Measurements from ENCODE around the gene CHPT1.

Gene CHPT1

GRCh38 chr12:101685092-101685491 is 12.3 kb upstream of the CHPT1 start:
- H2BK15ac ChIP-seq (replicated peaks; ENCODE audit: low read depth): no peak overlapping the region
- no peaks in the 10 kb centered on the region for H3K79me1 ChIP-seq (ENCODE audit: low read length)
- H3K4me1 ChIP-seq (ENCODE audit: control insufficient read depth, low read depth, low read length): no peaks in the 10 kb centered on the region
- H3K27ac ChIP-seq (ENCODE audit: low read depth, low read length): no peak overlapping the region
- no peak overlapping the region for H3K56ac ChIP-seq (ENCODE audit: low read length)
- no peaks in the 10 kb centered on the region for H3K79me2 ChIP-seq (ENCODE audit: control insufficient read depth, insufficient read depth, low read length)
- H3K36me3 ChIP-seq (ENCODE audit: control insufficient read depth, insufficient read depth, low read length): no peaks in the 10 kb centered on the region
- no peak overlapping the region for H3K4ac ChIP-seq (ENCODE audit: low read depth, low read length)
- no peaks in the 10 kb centered on the region for H3K27me3 ChIP-seq (ENCODE audit: insufficient read depth, low read length, poor library complexity)
- no peak overlapping the region for H3K4me2 ChIP-seq (ENCODE audit: low read length)
- H3K18ac ChIP-seq (ENCODE audit: low read length): no peak overlapping the region
- no peak overlapping the region for H2BK5ac ChIP-seq (ENCODE audit: low read length)
- no peak overlapping the region for H3K9ac ChIP-seq (ENCODE audit: low read length)
- H2BK120ac ChIP-seq (ENCODE audit: low read depth, low read length): no peak overlapping the region
- no peak overlapping the region for H4K5ac ChIP-seq (ENCODE audit: low read length)
- H3K4me3 ChIP-seq (ENCODE audit: low read length): no peak overlapping the region
- WGBS (ENCODE audit: extremely low coverage, insufficient coverage, low lambda C conversion rate): no CpG with 5 or more reads among the region's 1 CpG
- DNase-seq: no peak
- H2AK5ac ChIP-seq (ENCODE audit: low read length): no peak overlapping the region
- no peak overlapping the region for H4K8ac ChIP-seq (ENCODE audit: low read depth, low read length)
- no peak overlapping the region for H3K23ac ChIP-seq (ENCODE audit: low read length)

GRCh38 chr12:101686176-101686575 is 11.3 kb upstream of the CHPT1 start:
- no peak overlapping the region for H3K4ac ChIP-seq (ENCODE audit: low read depth, low read length)
- DNase-seq: no peak
- no peaks in the 10 kb centered on the region for H3K27me3 ChIP-seq (ENCODE audit: insufficient read depth, low read length, poor library complexity)
- H4K5ac ChIP-seq (ENCODE audit: low read length): no peak overlapping the region
- H2BK5ac ChIP-seq (ENCODE audit: low read length): no peak overlapping the region
- no peak overlapping the region for H3K27ac ChIP-seq (ENCODE audit: low read depth, low read length)
- H3K9ac ChIP-seq (ENCODE audit: low read length): no peak overlapping the region
- H3K79me2 ChIP-seq (ENCODE audit: control insufficient read depth, insufficient read depth, low read length): no peaks in the 10 kb centered on the region
- no peak overlapping the region for H2BK120ac ChIP-seq (ENCODE audit: low read depth, low read length)
- H3K4me1 ChIP-seq (ENCODE audit: control insufficient read depth, low read depth, low read length): no peaks in the 10 kb centered on the region
- no peak overlapping the region for H3K18ac ChIP-seq (ENCODE audit: low read length)
- H3K4me2 ChIP-seq (ENCODE audit: low read length): no peak overlapping the region
- no CpG with 5 or more reads among the region's 1 CpG for WGBS (ENCODE audit: extremely low coverage, insufficient coverage, low lambda C conversion rate)
- no peak overlapping the region for H3K56ac ChIP-seq (ENCODE audit: low read length)
- no peak overlapping the region for H2AK5ac ChIP-seq (ENCODE audit: low read length)
- no peak overlapping the region for H4K8ac ChIP-seq (ENCODE audit: low read depth, low read length)
- H3K4me3 ChIP-seq (ENCODE audit: low read length): no peak overlapping the region
- H3K36me3 ChIP-seq (ENCODE audit: control insufficient read depth, insufficient read depth, low read length): no peaks in the 10 kb centered on the region
- H3K79me1 ChIP-seq (ENCODE audit: low read length): no peaks in the 10 kb centered on the region
- no peak overlapping the region for H2BK15ac ChIP-seq (replicated peaks; ENCODE audit: low read depth)
- H3K23ac ChIP-seq (ENCODE audit: low read length): no peak overlapping the region

- H3K56ac ChIP-seq (ENCODE audit: low read length): no peak overlapping the region
- no peak overlapping the region for H4K5ac ChIP-seq (ENCODE audit: low read length)
- no peak overlapping the region for H4K8ac ChIP-seq (ENCODE audit: low read depth, low read length)
- WGBS (ENCODE audit: extremely low coverage, insufficient coverage, low lambda C conversion rate): no CpG with 5 or more reads among the region's 3 CpGs
- H2BK15ac ChIP-seq (replicated peaks; ENCODE audit: low read depth): no peak overlapping the region
- H3K9ac ChIP-seq (ENCODE audit: low read length): no peak overlapping the region
- no peak overlapping the region for H3K18ac ChIP-seq (ENCODE audit: low read length)
- H3K4me3 ChIP-seq (ENCODE audit: low read length): no peak overlapping the region
- H3K23ac ChIP-seq (ENCODE audit: low read length): no peak overlapping the region
- no peak overlapping the region for H3K27ac ChIP-seq (ENCODE audit: low read depth, low read length)
- no peaks in the 10 kb centered on the region for H3K36me3 ChIP-seq (ENCODE audit: control insufficient read depth, insufficient read depth, low read length)
- H2BK120ac ChIP-seq (ENCODE audit: low read depth, low read length): no peak overlapping the region
- no peak for DNase-seq
- H2BK5ac ChIP-seq (ENCODE audit: low read length): no peak overlapping the region
- no peak overlapping the region for H2AK5ac ChIP-seq (ENCODE audit: low read length)
- no peaks in the 10 kb centered on the region for H3K79me2 ChIP-seq (ENCODE audit: control insufficient read depth, insufficient read depth, low read length)
- H3K4me2 ChIP-seq (ENCODE audit: low read length): no peak overlapping the region
- H3K4ac ChIP-seq (ENCODE audit: low read depth, low read length): no peak overlapping the region
- no peaks in the 10 kb centered on the region for H3K79me1 ChIP-seq (ENCODE audit: low read length)
- no peaks in the 10 kb centered on the region for H3K4me1 ChIP-seq (ENCODE audit: control insufficient read depth, low read depth, low read length)
- H3K27me3 ChIP-seq (ENCODE audit: insufficient read depth, low read length, poor library complexity): no peaks in the 10 kb centered on the region
Observed at GRCh38 chr12:101690544-101691098, 6.8 kb upstream of the CHPT1 start.

GRCh38 chr12:101691503-101692096 is 5.8 kb upstream of the CHPT1 start:
- H3K9ac ChIP-seq (ENCODE audit: low read length): no peak overlapping the region
- H4K5ac ChIP-seq (ENCODE audit: low read length): no peak overlapping the region
- no peak overlapping the region for H2BK5ac ChIP-seq (ENCODE audit: low read length)
- no peak overlapping the region for H3K4me3 ChIP-seq (ENCODE audit: low read length)
- no peak overlapping the region for H3K27ac ChIP-seq (ENCODE audit: low read depth, low read length)
- H3K23ac ChIP-seq (ENCODE audit: low read length): no peak overlapping the region
- no peak overlapping the region for H2AK5ac ChIP-seq (ENCODE audit: low read length)
- H3K4ac ChIP-seq (ENCODE audit: low read depth, low read length): no peak overlapping the region
- no peak overlapping the region for H2BK120ac ChIP-seq (ENCODE audit: low read depth, low read length)
- H4K8ac ChIP-seq (ENCODE audit: low read depth, low read length): no peak overlapping the region
- H3K79me2 ChIP-seq (ENCODE audit: control insufficient read depth, insufficient read depth, low read length): no peaks in the 10 kb centered on the region
- H3K79me1 ChIP-seq (ENCODE audit: low read length): no peaks in the 10 kb centered on the region
- no peak overlapping the region for H3K18ac ChIP-seq (ENCODE audit: low read length)
- no peaks in the 10 kb centered on the region for H3K36me3 ChIP-seq (ENCODE audit: control insufficient read depth, insufficient read depth, low read length)
- H3K27me3 ChIP-seq (ENCODE audit: insufficient read depth, low read length, poor library complexity): no peaks in the 10 kb centered on the region
- DNase-seq: no peak
- no peak overlapping the region for H3K56ac ChIP-seq (ENCODE audit: low read length)
- no peak overlapping the region for H3K4me2 ChIP-seq (ENCODE audit: low read length)
- H3K4me1 ChIP-seq (ENCODE audit: control insufficient read depth, low read depth, low read length): no peaks in the 10 kb centered on the region
- H2BK15ac ChIP-seq (replicated peaks; ENCODE audit: low read depth): no peak overlapping the region
- no CpG with 5 or more reads among the region's 1 CpG for WGBS (ENCODE audit: extremely low coverage, insufficient coverage, low lambda C conversion rate)

GRCh38 chr12:101694297-101694848 is 3.1 kb upstream of the CHPT1 start:
- Histone ChIP-seq H3K4me3 (ENCODE audit: low read length) (no peak overlapping the region), H3K56ac (ENCODE audit: low read length) (no peak overlapping the region), H2BK5ac (ENCODE audit: low read length) (no peak overlapping the region), H3K23ac (ENCODE audit: low read length) (no peak overlapping the region), H3K27me3 (ENCODE audit: insufficient read depth, low read length, poor library complexity) (no peaks in the 10 kb centered on the region), H3K18ac (ENCODE audit: low read length) (no peak overlapping the region), H3K4me2 (ENCODE audit: low read length) (no peak overlapping the region), H4K8ac (ENCODE audit: low read depth, low read length) (no peak overlapping the region), H2AK5ac (ENCODE audit: low read length) (no peak overlapping the region), H4K5ac (ENCODE audit: low read length) (no peak overlapping the region), H3K4me1 (ENCODE audit: control insufficient read depth, low read depth, low read length) (no peaks in the 10 kb centered on the region), H3K36me3 (ENCODE audit: control insufficient read depth, insufficient read depth, low read length) (no peaks in the 10 kb centered on the region), H2BK15ac (replicated peaks; ENCODE audit: low read depth) (no peak overlapping the region), H2BK120ac (ENCODE audit: low read depth, low read length) (no peak overlapping the region), H3K4ac (ENCODE audit: low read depth, low read length) (no peak overlapping the region), H3K79me1 (ENCODE audit: low read length) (no peaks in the 10 kb centered on the region), H3K9ac (ENCODE audit: low read length) (no peak overlapping the region), H3K79me2 (ENCODE audit: control insufficient read depth, insufficient read depth, low read length) (no peaks in the 10 kb centered on the region), H3K27ac (ENCODE audit: low read depth, low read length) (no peak overlapping the region)
- no CpG with 5 or more reads among the region's 2 CpGs for WGBS (ENCODE audit: extremely low coverage, insufficient coverage, low lambda C conversion rate)
- no peak for DNase-seq

GRCh38 chr12:101694986-101695385 is 2.5 kb upstream of the CHPT1 start:
- Histone ChIP-seq H3K79me1 (ENCODE audit: low read length) (no peaks in the 10 kb centered on the region), H4K8ac (ENCODE audit: low read depth, low read length) (no peak overlapping the region), H3K27ac (ENCODE audit: low read depth, low read length) (no peak overlapping the region), H3K18ac (ENCODE audit: low read length) (no peak overlapping the region), H3K79me2 (ENCODE audit: control insufficient read depth, insufficient read depth, low read length) (no peaks in the 10 kb centered on the region), H2BK120ac (ENCODE audit: low read depth, low read length) (no peak overlapping the region), H4K5ac (ENCODE audit: low read length) (no peak overlapping the region), H3K23ac (ENCODE audit: low read length) (no peak overlapping the region), H3K4me1 (ENCODE audit: control insufficient read depth, low read depth, low read length) (no peaks in the 10 kb centered on the region), H2BK5ac (ENCODE audit: low read length) (no peak overlapping the region), H3K4ac (ENCODE audit: low read depth, low read length) (no peak overlapping the region), H2AK5ac (ENCODE audit: low read length) (no peak overlapping the region), H3K4me2 (ENCODE audit: low read length) (no peak overlapping the region), H3K36me3 (ENCODE audit: control insufficient read depth, insufficient read depth, low read length) (no peaks in the 10 kb centered on the region), H3K56ac (ENCODE audit: low read length) (no peak overlapping the region), H3K4me3 (ENCODE audit: low read length) (no peak overlapping the region), H2BK15ac (replicated peaks; ENCODE audit: low read depth) (no peak overlapping the region), H3K27me3 (ENCODE audit: insufficient read depth, low read length, poor library complexity) (no peaks in the 10 kb centered on the region), H3K9ac (ENCODE audit: low read length) (no peak overlapping the region)
- DNase-seq: no peak
- WGBS (ENCODE audit: extremely low coverage, insufficient coverage, low lambda C conversion rate): no CpG with 5 or more reads among the region's 2 CpGs

Measured in mesendoderm (in vitro differentiated cells).